BE2C (cell line): Measurements from ENCODE around the gene DYNLT3.

ENCODE experiments used
- DNase-seq: peaks from one replicate; pipeline ENCODE4 v3.0.0-alpha.2; 2020
- H3K27me3 ChIP-seq: fragments of 250-450 bp; sonication (Bioruptor Pico); 2 replicates; pipeline ENCODE4 v1.5.1; 2020; ENCODE audit warnings: mild to moderate bottlenecking
- H3K36me3 ChIP-seq: fragments of 250-450 bp; sonication (Bioruptor Pico); 2 replicates; pipeline ENCODE4 v1.5.1; 2020; ENCODE audit warnings: mild to moderate bottlenecking
- H3K4me1 ChIP-seq: fragments of 250-450 bp; sonication (Bioruptor Pico); 2 replicates; pipeline ENCODE4 v1.5.1; 2020
- H3K4me3 ChIP-seq: 2 replicates; pipeline ENCODE4 v1.5.1; 2011; ENCODE audit warnings: low read depth, low read length
- H3K9me3 ChIP-seq: fragments of 250-450 bp; sonication (Bioruptor Pico); 2 replicates; pipeline ENCODE4 v1.5.1; 2020
- TF ChIP-seq, protein P1 (sequence below): IDR thresholded peaks from 2 replicates; pipeline ENCODE4 v1.5.1; 2012; ENCODE audit warnings: mild to moderate bottlenecking, low read depth, low read length

DYNLT3 gene

DNA sequence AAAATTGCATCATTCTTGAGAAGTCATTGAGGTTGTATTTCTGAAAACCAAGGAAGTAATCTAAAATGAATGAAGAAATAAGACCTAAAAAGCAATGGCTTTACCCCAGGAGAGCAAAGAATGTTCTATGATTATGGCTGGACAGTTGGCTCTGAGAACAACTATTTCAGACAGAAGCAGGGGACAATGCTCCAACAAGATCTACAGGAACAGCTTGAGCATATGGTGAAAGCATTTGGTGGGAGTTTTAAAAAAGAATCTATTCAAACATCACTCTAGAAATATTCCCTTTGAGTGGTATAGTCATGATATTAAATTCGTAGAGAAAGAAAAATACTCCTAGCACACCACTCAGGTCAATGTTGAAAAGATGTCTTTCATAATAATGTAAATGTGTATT, 26.7 kb downstream of the DYNLT3 start:
- no peak for DNase-seq
- Histone ChIP-seq H3K9me3 (no peaks in the 10 kb centered on the region), H3K4me3 (no peak overlapping the region), H3K27me3 (no peaks in the 10 kb centered on the region), H3K36me3 (no peaks in the 10 kb centered on the region), H3K4me1 (no peaks in the 10 kb centered on the region)
- TF ChIP-seq, protein P1, sequence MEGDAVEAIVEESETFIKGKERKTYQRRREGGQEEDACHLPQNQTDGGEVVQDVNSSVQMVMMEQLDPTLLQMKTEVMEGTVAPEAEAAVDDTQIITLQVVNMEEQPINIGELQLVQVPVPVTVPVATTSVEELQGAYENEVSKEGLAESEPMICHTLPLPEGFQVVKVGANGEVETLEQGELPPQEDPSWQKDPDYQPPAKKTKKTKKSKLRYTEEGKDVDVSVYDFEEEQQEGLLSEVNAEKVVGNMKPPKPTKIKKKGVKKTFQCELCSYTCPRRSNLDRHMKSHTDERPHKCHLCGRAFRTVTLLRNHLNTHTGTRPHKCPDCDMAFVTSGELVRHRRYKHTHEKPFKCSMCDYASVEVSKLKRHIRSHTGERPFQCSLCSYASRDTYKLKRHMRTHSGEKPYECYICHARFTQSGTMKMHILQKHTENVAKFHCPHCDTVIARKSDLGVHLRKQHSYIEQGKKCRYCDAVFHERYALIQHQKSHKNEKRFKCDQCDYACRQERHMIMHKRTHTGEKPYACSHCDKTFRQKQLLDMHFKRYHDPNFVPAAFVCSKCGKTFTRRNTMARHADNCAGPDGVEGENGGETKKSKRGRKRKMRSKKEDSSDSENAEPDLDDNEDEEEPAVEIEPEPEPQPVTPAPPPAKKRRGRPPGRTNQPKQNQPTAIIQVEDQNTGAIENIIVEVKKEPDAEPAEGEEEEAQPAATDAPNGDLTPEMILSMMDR: no peak

DNA sequence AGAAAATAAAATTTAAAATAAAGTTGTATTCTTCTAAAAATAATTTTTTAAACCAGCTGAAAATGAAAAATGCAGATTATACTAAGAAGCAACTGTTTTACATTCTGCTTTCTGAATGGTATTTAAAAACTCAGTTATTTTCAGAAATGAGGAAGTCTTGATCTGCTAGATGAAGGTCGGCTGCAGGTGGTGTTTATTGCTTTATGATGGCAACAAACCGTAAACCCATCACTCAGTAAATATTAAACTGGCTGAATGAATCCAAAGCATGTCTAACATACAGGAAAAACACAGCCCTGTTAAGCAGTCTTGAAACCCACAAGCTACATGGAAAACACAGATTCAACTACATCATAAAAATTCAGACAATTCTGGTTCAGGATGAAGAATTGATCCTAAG, 29.3 kb downstream of the DYNLT3 start:
- TF ChIP-seq, protein P1: no peak
- Histone ChIP-seq H3K9me3 (no peaks in the 10 kb centered on the region), H3K4me3 (no peak overlapping the region), H3K27me3 (no peaks in the 10 kb centered on the region), H3K36me3 (no peaks in the 10 kb centered on the region), H3K4me1 (no peaks in the 10 kb centered on the region)
- DNase-seq: no peak

DNA sequence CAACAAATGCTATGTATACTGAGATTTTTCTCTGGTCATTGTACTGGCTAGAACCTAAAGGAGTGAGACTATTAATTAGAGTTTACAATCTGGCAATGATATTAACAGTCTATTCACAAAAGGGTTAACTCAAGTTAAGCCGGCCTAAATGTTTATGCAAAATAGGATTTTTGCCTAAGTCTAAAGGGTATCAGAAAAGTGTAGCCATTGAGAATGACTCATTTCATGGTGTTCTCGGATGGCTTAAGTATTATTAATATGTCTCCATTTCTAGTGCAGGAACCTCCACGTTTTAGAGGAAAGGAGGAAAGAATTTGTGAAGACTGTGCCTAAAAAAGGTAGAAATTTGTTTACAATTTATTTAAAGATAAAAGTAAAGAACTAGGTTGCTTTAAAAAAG, 29.8 kb downstream of the DYNLT3 start:
- H3K4me1 ChIP-seq: no peaks in the 10 kb centered on the region
- H3K9me3 ChIP-seq: no peaks in the 10 kb centered on the region
- TF ChIP-seq, protein P1: no peak
- H3K36me3 ChIP-seq: no peaks in the 10 kb centered on the region
- DNase-seq: no peak
- H3K4me3 ChIP-seq: no peak overlapping the region
- H3K27me3 ChIP-seq: no peaks in the 10 kb centered on the region

DNA sequence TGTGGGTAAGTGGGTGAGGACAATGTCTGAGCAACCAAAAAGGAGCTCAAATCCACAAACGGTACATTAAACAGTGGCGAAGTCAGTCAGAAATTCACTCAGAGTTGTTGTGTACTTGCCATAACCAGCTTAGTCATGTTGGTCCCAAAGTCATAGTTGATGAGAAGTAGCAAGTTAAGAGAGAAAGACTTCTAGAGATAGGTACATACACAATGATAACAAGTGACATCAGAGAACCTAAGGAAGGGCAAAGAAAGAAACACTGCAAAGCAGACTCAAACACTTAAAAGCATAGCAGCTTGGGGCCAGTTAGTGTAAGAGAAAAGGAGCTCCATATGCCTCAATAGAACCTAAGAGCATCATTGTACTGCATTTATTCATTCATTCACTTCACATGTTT, 30.2 kb downstream of the DYNLT3 start:
- DNase-seq: no peak
- H3K4me3 ChIP-seq: no peak overlapping the region
- H3K9me3 ChIP-seq: no peaks in the 10 kb centered on the region
- no peaks in the 10 kb centered on the region for H3K4me1 ChIP-seq
- TF ChIP-seq, protein P1: no peak
- H3K36me3 ChIP-seq: no peaks in the 10 kb centered on the region
- H3K27me3 ChIP-seq: no peaks in the 10 kb centered on the region

DNA sequence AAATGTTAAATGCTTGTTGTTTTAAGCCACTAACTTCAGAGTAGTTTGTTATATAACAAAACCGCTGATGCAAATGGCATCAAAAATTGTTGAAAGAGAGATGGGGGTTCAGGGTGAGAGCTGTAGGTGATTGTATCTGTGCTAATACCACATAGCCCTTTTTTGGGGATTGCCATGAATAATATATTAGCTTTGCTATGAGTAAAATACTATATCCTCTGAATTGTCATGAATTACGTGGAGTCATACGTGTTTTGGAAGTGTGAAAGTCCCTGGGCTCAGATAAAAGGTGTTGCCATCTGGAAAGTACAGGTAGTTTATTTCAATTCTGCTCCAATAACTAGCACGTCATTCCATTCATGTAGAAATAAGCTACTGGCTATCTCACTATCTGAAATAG, 30.6 kb downstream of the DYNLT3 start:
- DNase-seq: no peak
- Histone ChIP-seq H3K4me3 (no peak overlapping the region), H3K4me1 (no peaks in the 10 kb centered on the region), H3K9me3 (no peaks in the 10 kb centered on the region), H3K27me3 (no peaks in the 10 kb centered on the region), H3K36me3 (no peaks in the 10 kb centered on the region)
- TF ChIP-seq, protein P1: no peak

DNA sequence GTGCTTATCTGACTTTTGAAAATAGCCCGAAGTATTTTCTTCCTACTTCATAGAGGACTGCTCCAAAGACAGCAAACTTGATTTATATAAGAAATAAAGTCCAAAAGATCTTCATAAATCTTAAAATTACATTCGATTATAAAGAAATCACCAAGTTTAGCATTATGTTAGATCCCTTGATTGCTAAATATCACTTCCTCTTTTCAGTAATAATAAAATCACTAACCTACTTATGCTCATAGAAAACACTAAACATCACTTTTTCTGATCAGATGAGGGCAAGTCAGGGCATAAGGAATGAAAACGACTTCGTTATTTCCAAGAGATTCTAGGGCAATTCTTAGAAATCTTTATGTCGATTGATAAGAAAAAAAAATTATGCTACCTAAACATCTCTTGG, 32.0 kb downstream of the DYNLT3 start:
- Histone ChIP-seq H3K4me3 (no peak overlapping the region), H3K27me3 (no peaks in the 10 kb centered on the region), H3K9me3 (no peaks in the 10 kb centered on the region), H3K36me3 (no peaks in the 10 kb centered on the region), H3K4me1 (no peaks in the 10 kb centered on the region)
- TF ChIP-seq, protein P1: no peak
- no peak for DNase-seq
